Cardiac muscle cell (in vitro differentiated cells and primary cell): ENCODE measurements around the gene RASL11B. TPM values are rescaled to one million over a fixed set of nuclear protein-coding genes. Genes with fewer than 3 reads are reported as not detected.
"Not testable (repeated sequence)": the region's sequence is repeated elsewhere in the genome, so short reads cannot be mapped to it uniquely, and the experiment has no call there.

Experiments
- DNase-seq, 2 donors: peaks; one replicate each; pipeline versions ENCODE4 v3.0.0 to v3.0.0-alpha.2; 2010 to 2017; ENCODE audit warnings: low read depth in 1 of 2, low spot score in 1 of 2
- H3K27ac ChIP-seq: fragments of 200-600 bp; sonication (generic); 2 replicates; pipeline ENCODE4 v1.5.1; 2016
- H3K27me3 ChIP-seq: fragments of 200-600 bp; sonication (generic); 2 replicates; pipeline ENCODE4 v1.6.0; 2016; ENCODE audit warnings: control low read depth
- H3K36me3 ChIP-seq: fragments of 200-600 bp; sonication (generic); 2 replicates; pipeline ENCODE4 v1.5.1; 2016; ENCODE audit warnings: control low read depth
- H3K4me1 ChIP-seq: fragments of 200-600 bp; sonication (generic); 2 replicates; pipeline ENCODE4 v1.8.1; 2017; ENCODE audit warnings: low read depth, mild to moderate bottlenecking, mixed run types
- H3K4me3 ChIP-seq: fragments of 200-600 bp; sonication (generic); 2 replicates; pipeline ENCODE4 v1.5.1; 2016; ENCODE audit warnings: mild to moderate bottlenecking
- H3K9me3 ChIP-seq: fragments of 200-600 bp; sonication (generic); 2 replicates; pipeline ENCODE4 v1.5.1; 2017; ENCODE audit warnings: low read depth, mild to moderate bottlenecking, control low read depth
- CTCF ChIP-seq: IDR thresholded peaks from 2 replicates; pipeline ENCODE4 v1.5.1; 2012; ENCODE audit warnings: low read depth, mild to moderate bottlenecking, low read length
- polyA plus RNA-seq: library from polyadenylated mRNA; unstranded; fragments of >200 nt; fragmentation: Nextera tagmentation; extraction: Ambion mirVana; gene quantifications from 2 replicates; pipeline ENCODE4 v1.2.1, GENCODE V29; 2016
- total RNA-seq: library from RNA; depleted of rRNA; stranded (reverse); fragments of >200 nt; gene quantifications from 2 replicates; pipeline ENCODE4 v1.2.3, GENCODE V29; 2016

Gene RASL11B
- total and polyA plus RNA-seq, 2 experiments from 2014 or later, result 37.5 to 74.1 TPM

- peaks cover 19% of the 10 kb centered on the region for H3K4me1 ChIP-seq
- no peak for DNase-seq
- no peaks in the 10 kb centered on the region for H3K36me3 ChIP-seq
- no peaks in the 10 kb centered on the region for H3K27me3 ChIP-seq
- no peak overlapping the region for H3K4me3 ChIP-seq
- TF ChIP-seq CTCF, result no peak
- H3K9me3 ChIP-seq, result no peaks in the 10 kb centered on the region
- peak overlapping the region; percentile 97 for H3K27ac ChIP-seq
Observed at GRCh38 chr4:52824270-52824602, 37.9 kb upstream of the RASL11B start.

- Histone ChIP-seq H3K27me3 (no peaks in the 10 kb centered on the region), H3K27ac (peak overlapping the region; percentile 97), H3K4me3 (no peak overlapping the region), H3K4me1 (peaks cover 19% of the 10 kb centered on the region), H3K9me3 (no peaks in the 10 kb centered on the region), H3K36me3 (no peaks in the 10 kb centered on the region)
- DNase-seq, result peak; percentile 88 to 94
- no peak for TF ChIP-seq CTCF
Observed at GRCh38 chr4:52824603-52825459, 37.3 kb upstream of the RASL11B start.

GRCh38 chr4:52825460-52826090 lies 36.5 kb upstream of the RASL11B start:
- Histone ChIP-seq H3K4me3 (no peak overlapping the region), H3K36me3 (no peaks in the 10 kb centered on the region), H3K27me3 (no peaks in the 10 kb centered on the region), H3K4me1 (peaks cover 19% of the 10 kb centered on the region), H3K9me3 (no peaks in the 10 kb centered on the region), H3K27ac (peak overlapping the region; percentile 97)
- no peak for DNase-seq
- TF ChIP-seq CTCF, result no peak

GRCh38 chr4:52833941-52834525 lies 28.1 kb upstream of the RASL11B start:
- DNase-seq, result peak in 1 of 2 donors; percentile 32
- Histone ChIP-seq H3K27me3 (no peaks in the 10 kb centered on the region), H3K27ac (no peak overlapping the region), H3K9me3 (no peaks in the 10 kb centered on the region), H3K4me1 (no peaks in the 10 kb centered on the region), H3K36me3 (no peaks in the 10 kb centered on the region), H3K4me3 (no peak overlapping the region)
- TF ChIP-seq CTCF, result no peak

GRCh38 chr4:52834641-52835456 lies 27.3 kb upstream of the RASL11B start:
- not testable (repeated sequence) for H3K27ac ChIP-seq, H3K36me3 ChIP-seq, H3K4me1 ChIP-seq, H3K4me3 ChIP-seq, H3K27me3 ChIP-seq, DNase-seq, H3K9me3 ChIP-seq
